Measurements from ENCODE around the gene SPRTN. TPM values are rescaled to one million over a fixed set of nuclear protein-coding genes. Genes with fewer than 3 reads are reported as not detected.

Gene SPRTN
- total and polyA plus RNA-seq, 2 experiments from 2014 or later = 9.1 to 25.0 TPM

- no peaks in the 10 kb centered on the region for H3K27me3 Mint-ChIP-seq (ENCODE audit: insufficient read depth, low read depth, poor library complexity)
- Histone ChIP-seq H3K4me2 (no peak overlapping the region), H3K79me2 (replicated peaks; ENCODE audit: insufficient read depth) (peaks cover 18% of the 10 kb centered on the region; the same call in 1 of the 2 replicates), H2AFZ (no peak overlapping the region), H3K4me3 (no peak overlapping the region), H4K20me1 (replicated peaks; ENCODE audit: insufficient read depth) (peaks cover 5% of the 10 kb centered on the region), H3K27me3 (ENCODE audit: insufficient read depth) (no peaks in the 10 kb centered on the region), H3K36me3 (ENCODE audit: insufficient read depth) (peaks cover 12% of the 10 kb centered on the region), H3K4me1 (ENCODE audit: insufficient read depth) (no peaks in the 10 kb centered on the region), H3K27ac (ENCODE audit: low read depth) (no peak overlapping the region), H3F3A (replicated peaks; ENCODE audit: low read depth) (no peaks in the 10 kb centered on the region), H3K9me2 (ENCODE audit: insufficient read depth) (no peaks in the 10 kb centered on the region)
- peaks cover 33% of the 10 kb centered on the region for H3K36me3 Mint-ChIP-seq (ENCODE audit: low read depth)
- DNase-seq (ENCODE audit: low spot score) (no peak), ATAC-seq (no peak)
- H3K4me3 Mint-ChIP-seq = no peak overlapping the region
- H3K9me3 Mint-ChIP-seq = no peaks in the 10 kb centered on the region
- TF ChIP-seq CTCF (conservative IDR thresholded peaks at IDR 0.05; ENCODE audit: low read depth in 2 of 2) (no peak), NANOG (IDR thresholded peaks at IDR 0.05; ENCODE audit: borderline replicate concordance) (no peak), REST (IDR thresholded peaks at IDR 0.05; ENCODE audit: unreplicated experiment) (no peak), ETS1 (IDR thresholded peaks at IDR 0.05) (no peak), ZNF114 (CRISPR knock-in tag; IDR thresholded peaks at IDR 0.05) (no peak), STAT1 (IDR thresholded peaks at IDR 0.05; ENCODE audit: unreplicated experiment) (no peak), JUNB (IDR thresholded peaks at IDR 0.05; ENCODE audit: unreplicated experiment) (no peak), ZNF462 (CRISPR knock-in tag; IDR thresholded peaks at IDR 0.05) (no peak), CREB1 (CRISPR knock-in tag; IDR thresholded peaks at IDR 0.05; ENCODE audit: low read depth) (no peak), ZNF331 (CRISPR knock-in tag; IDR thresholded peaks at IDR 0.05; ENCODE audit: low read depth) (no peak), EZH2phosphoT487 (IDR thresholded peaks at IDR 0.05; ENCODE audit: unreplicated experiment) (no peak)
- no peak overlapping the region for H3K27ac Mint-ChIP-seq
- H3K4me1 Mint-ChIP-seq = no peaks in the 10 kb centered on the region
These were observed 9.9 kb downstream of the SPRTN start for GRCh38 chr1:231347961-231348360.
